Testis (tissue), 2 donors: ENCODE results near the gene IQUB.

ENCODE experiments used
- POLR2A ChIP-seq: fragments of 450-650 bp; IDR thresholded peaks from one replicate; pipeline ENCODE4 v1.6.1; 2017; ENCODE audit warnings: antibody characterized with exemption, mild to moderate bottlenecking, moderate library complexity
- TF ChIP-seq, protein P1 (sequence below), 3 experiments: fragments of 450-650 bp in 2 of 3; fragments of 200-600 bp in 1 of 3; sonication (generic) in 1 of 3; IDR thresholded peaks; one replicate each; pipeline ENCODE4 v1.5.1; 2016 to 2019; ENCODE audit warnings: antibody characterized with exemption in 3 of 3, mild to moderate bottlenecking in 2 of 3, moderate library complexity in 1 of 3

DNA sequence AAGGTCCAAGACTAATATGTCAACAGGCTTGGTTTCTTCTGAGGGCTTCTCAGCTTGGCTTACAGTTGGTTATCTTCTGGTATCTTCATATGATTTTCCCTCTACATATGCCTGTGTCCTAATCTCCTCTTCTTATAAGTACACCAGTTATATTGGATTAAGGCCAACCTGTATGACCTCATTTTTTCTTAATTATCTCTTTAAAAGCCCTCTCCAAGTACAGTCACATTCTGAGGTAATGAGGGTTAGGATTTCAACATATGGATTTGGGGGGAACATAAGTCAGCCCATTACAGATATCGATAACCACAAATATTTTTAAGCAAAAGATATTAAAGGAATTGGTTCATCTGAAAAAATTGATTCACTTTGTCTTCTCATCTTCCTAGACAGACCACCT, 49.2 kb downstream of the IQUB start:
- no peak for TF ChIP-seq POLR2A
- TF ChIP-seq, protein P1, sequence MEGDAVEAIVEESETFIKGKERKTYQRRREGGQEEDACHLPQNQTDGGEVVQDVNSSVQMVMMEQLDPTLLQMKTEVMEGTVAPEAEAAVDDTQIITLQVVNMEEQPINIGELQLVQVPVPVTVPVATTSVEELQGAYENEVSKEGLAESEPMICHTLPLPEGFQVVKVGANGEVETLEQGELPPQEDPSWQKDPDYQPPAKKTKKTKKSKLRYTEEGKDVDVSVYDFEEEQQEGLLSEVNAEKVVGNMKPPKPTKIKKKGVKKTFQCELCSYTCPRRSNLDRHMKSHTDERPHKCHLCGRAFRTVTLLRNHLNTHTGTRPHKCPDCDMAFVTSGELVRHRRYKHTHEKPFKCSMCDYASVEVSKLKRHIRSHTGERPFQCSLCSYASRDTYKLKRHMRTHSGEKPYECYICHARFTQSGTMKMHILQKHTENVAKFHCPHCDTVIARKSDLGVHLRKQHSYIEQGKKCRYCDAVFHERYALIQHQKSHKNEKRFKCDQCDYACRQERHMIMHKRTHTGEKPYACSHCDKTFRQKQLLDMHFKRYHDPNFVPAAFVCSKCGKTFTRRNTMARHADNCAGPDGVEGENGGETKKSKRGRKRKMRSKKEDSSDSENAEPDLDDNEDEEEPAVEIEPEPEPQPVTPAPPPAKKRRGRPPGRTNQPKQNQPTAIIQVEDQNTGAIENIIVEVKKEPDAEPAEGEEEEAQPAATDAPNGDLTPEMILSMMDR (IDR thresholded peaks at IDR 0.05) = no peak
